EH (cell line): ENCODE data around the gene IL1RAPL2.
"Not testable (repeated sequence)": the region's sequence is repeated elsewhere in the genome, so short reads cannot be mapped to it uniquely, and the experiment has no call there.

Source experiments
- DNase-seq: peaks from one replicate; pipeline ENCODE4 v3.0.0-alpha.2; 2015; ENCODE audit warnings: low read depth

The IL1RAPL2 gene

GRCh38 chrX:104565791-104566680 is at the start of gene IL1RAPL2:
IL1RAPL2 (plus strand) TSS chrX:104566199.
- peak; percentile 3 for DNase-seq

GRCh38 chrX:104522386-104522785 is 43.6 kb upstream of the IL1RAPL2 start:
- DNase-seq, result no peak

DNA sequence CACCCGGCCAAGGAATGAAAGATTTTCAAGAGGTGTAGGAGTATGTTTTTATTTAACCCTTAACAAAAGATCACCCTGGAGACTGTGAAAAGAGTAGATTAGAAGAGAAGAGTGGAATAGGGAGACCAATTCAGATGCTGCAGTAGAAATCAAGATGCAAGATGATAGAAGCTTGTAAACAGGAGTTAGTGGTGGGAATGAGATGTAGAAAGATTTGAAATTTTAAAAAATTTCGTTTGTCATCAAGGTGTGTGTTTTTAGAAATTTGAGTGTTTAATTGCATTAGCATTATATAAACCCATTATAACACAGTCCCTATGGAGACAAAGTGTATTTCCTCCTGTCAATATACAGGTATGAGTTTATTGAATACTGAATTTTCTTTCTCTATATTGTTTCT is 42.1 kb upstream of the IL1RAPL2 start:
- no peak for DNase-seq

GRCh38 chrX:104539081-104539480 is 26.9 kb upstream of the IL1RAPL2 start:
- DNase-seq, result no peak

DNA sequence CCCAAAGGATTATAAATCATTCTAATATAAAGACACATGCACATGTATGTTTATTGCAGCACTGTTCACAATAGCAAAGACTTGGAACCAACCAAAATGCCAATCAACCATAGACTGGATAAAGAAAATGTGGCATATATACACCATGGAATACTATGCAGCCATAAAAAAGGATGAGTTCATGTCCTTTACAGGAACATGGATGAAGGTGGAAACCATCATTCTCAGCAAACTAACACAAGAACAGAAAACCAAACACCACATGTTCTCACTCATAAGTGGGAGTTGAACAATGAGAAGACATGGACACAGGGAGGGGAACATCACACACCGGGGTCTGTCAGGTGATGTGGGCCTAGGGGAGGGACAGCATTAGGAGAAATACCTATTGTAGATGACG is 23.6 kb upstream of the IL1RAPL2 start:
- DNase-seq, result not testable (repeated sequence)

- no peak for DNase-seq
Observed at GRCh38 chrX:104564335-104564734, 1.7 kb upstream of the IL1RAPL2 start.

DNA sequence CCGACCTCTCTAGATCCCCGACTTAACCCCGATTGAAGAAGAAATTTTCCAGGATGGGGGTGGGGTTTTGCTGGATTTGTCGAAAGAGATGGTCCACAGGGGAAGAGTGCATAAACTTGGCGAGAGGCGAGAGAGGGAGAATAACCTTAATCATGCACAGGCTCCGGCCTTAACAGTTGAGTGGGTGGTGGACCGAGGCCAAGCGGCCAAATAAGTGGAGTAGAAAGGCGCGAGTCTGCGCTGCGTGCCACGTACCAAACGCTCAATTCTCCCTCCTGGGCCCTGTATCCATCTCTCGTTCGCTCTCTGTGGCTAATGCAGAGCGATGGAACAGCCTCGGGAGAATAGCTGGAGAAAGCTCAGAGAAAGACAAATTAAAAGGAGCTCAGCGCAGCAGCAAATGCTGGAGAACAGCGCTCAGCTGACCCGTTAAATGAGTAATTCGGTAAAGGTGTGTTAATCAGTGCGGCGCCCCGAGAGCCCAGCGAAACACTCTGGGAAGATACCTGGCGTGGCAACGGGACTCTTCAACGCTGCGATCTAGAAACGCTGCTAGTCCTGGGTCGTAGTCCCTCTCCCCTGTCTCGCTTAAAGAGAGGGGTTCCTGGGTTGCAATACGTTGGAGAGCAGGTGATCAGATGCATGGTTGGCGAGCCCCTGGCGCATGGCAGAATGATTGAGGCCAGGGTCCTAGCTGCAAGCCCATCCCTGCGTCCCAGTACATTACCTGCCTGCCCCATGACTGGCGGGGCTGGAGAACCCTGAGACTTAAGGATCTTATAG is 887 bp upstream of the IL1RAPL2 start:
- DNase-seq, result no peak

- no peak for DNase-seq
Observed at GRCh38 chrX:104566681-104567501, 892 bp downstream of the IL1RAPL2 start.

GRCh38 chrX:104567506-104567905 is 1.5 kb downstream of the IL1RAPL2 start:
- no peak for DNase-seq

- DNase-seq, result no peak
Observed at GRCh38 chrX:104568304-104568915, 2.4 kb downstream of the IL1RAPL2 start.

GRCh38 chrX:104618106-104618895 is 52.3 kb downstream of the IL1RAPL2 start:
- no peak for DNase-seq

GRCh38 chrX:104621781-104622180 is 55.8 kb downstream of the IL1RAPL2 start:
- DNase-seq, result no peak

- no peak for DNase-seq
Observed at GRCh38 chrX:104641176-104641575, 75.2 kb downstream of the IL1RAPL2 start.

DNA sequence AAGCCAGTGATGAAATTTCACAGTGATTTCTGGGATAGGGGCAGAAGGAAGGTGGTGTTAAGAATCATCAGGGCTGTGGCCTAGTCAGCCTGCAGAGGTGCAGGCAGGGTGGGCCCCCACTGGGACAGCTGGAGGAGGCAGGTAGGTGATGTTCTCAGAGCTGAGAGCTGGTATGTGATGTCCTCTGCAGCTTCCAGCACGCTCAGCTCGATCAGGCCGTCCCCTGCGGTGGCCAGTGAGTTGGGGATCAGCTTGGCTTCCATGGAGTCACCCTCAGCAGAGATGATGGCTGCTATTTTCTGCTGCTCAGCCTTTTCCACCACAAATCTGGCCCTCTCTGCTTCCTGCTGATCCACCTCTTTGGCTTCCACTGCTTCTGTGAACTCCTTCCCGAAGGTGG is 81.1 kb downstream of the IL1RAPL2 start:
- no peak for DNase-seq

DNA sequence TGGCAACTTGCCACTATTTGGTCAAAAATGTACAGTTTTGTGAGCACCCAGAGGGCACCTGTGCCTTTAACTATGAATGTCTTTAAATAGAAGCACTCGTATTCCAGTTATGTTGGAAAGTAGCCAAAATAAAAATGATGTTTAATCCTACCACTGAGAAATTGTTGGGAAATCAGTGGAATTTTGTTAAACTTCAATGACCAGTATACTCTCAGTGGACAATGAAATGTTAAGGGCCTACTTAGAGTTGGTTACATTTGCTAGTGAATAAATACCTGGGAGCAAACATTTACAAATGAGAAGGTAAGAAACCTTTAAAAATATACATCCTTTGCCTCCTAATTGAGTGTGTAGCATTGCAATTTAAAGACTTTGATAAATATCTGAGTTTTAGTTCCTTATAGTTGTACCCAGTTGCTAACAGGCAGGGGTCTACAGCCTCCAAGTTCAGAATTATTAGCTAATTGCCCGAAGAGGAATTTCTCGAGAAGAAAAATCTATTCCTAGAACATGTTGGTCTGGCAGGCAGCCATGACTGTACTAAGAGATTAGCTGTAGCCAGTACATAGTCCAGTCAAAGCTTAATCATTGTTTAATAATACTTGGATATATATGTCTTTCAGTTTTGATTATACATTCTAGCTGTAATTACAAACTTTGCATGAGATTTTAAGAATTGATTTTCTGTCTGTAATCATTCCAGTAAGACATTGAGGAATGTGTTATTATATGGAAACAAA is 93.2 kb downstream of the IL1RAPL2 start:
- DNase-seq, result no peak

- no peak for DNase-seq
Observed at GRCh38 chrX:104660092-104660491, 94.1 kb downstream of the IL1RAPL2 start.

- no peak for DNase-seq
Observed at GRCh38 chrX:104662694-104663093, 96.7 kb downstream of the IL1RAPL2 start.

- no peak for DNase-seq
Observed at GRCh38 chrX:104665691-104666090, 99.7 kb downstream of the IL1RAPL2 start.

- peak; percentile 0 for DNase-seq
Observed at GRCh38 chrX:104668550-104668949, 102.6 kb downstream of the IL1RAPL2 start.

GRCh38 chrX:104669063-104669462 is 103.1 kb downstream of the IL1RAPL2 start:
- DNase-seq, result no peak
